Stimulated activated CD4-positive, alpha-beta T cell treated with anti-CD3 and anti-CD28 coated beads, TNF-alpha, amount 100 ng/mL, for 1 hour (primary cell): ENCODE measurements around the gene RFX2.
A peak's percentile ranks its signal among the peaks of the same experiment; 100 is the strongest.

Experiments used
- DNase-seq, 3 donors: peaks; one replicate each; pipeline ENCODE4 v3.0.0-alpha.2; 2020; ENCODE audit warnings: low read depth in 3 of 3, low spot score in 1 of 3

RFX2 gene

GRCh38 chr19:5959260-5960004 is 150.9 kb downstream of the RFX2 start:
- DNase-seq, result no peak

- DNase-seq, result no peak
These were observed 151.5 kb downstream of the RFX2 start for GRCh38 chr19:5958851-5959122.

GRCh38 chr19:5958074-5958850 is 152.0 kb downstream of the RFX2 start:
- DNase-seq, result no peak

GRCh38 chr19:5957170-5957569 is 153.1 kb downstream of the RFX2 start:
- DNase-seq, result no peak

GRCh38 chr19:5956728-5957127 is 153.6 kb downstream of the RFX2 start:
- no peak for DNase-seq

- DNase-seq, result no peak
These were observed 154.0 kb downstream of the RFX2 start for GRCh38 chr19:5956323-5956722.

- no peak for DNase-seq
These were observed 154.7 kb downstream of the RFX2 start for GRCh38 chr19:5955636-5955935.

GRCh38 chr19:5954293-5954692 is 156.0 kb downstream of the RFX2 start:
- DNase-seq, result no peak

- DNase-seq, result no peak
These were observed 156.6 kb downstream of the RFX2 start for GRCh38 chr19:5953680-5954213.

- DNase-seq, result no peak
These were observed 157.2 kb downstream of the RFX2 start for GRCh38 chr19:5953030-5953589.

- no peak for DNase-seq
These were observed 157.9 kb downstream of the RFX2 start for GRCh38 chr19:5952193-5953029.

GRCh38 chr19:5951338-5951861 is 158.9 kb downstream of the RFX2 start:
- DNase-seq, result no peak

- no peak for DNase-seq
These were observed 159.6 kb downstream of the RFX2 start for GRCh38 chr19:5950741-5951140.

GRCh38 chr19:5949792-5950305 is 160.5 kb downstream of the RFX2 start:
- peak in 1 of 3 donors; percentile 22 for DNase-seq

GRCh38 chr19:5948752-5949564 is 161.3 kb downstream of the RFX2 start:
- DNase-seq, result no peak

- DNase-seq, result no peak
These were observed 162.9 kb downstream of the RFX2 start for GRCh38 chr19:5947435-5947834.

- no peak for DNase-seq
These were observed 166.7 kb downstream of the RFX2 start for GRCh38 chr19:5943623-5944022.
